Heart left ventricle (tissue), 16 donors: ENCODE results near the gene MLLT3. TPM values are rescaled to one million over a fixed set of nuclear protein-coding genes. Genes with fewer than 3 reads are reported as not detected.
A peak's percentile ranks its signal among the peaks of the same experiment; 100 is the strongest.

ENCODE experiments used
- ATAC-seq, 4 donors: fragments of 200-7000 bp; cut with Tn5 transposase; one replicate each; pipeline ENCODE4 v1.9.1; 2020 to 2022; ENCODE audit warnings: moderate library complexity in 4 of 4, mild to moderate bottlenecking in 3 of 4, moderate number of reproducible peaks in 1 of 4
- DNase-seq, 5 donors: peaks; one replicate each; pipeline ENCODE4 v3.0.0-alpha.2; 2020
- H3K27ac ChIP-seq, 12 donors: fragments of 200-600 bp; sonication (generic) in 4 of 12; one replicate each; pipeline versions ENCODE4 v1.5.0 to v1.8.0; 2016 to 2022; ENCODE audit warnings: mild to moderate bottlenecking in 2 of 12
- H3K27me3 ChIP-seq, 9 donors: fragments of 200-600 bp; sonication (generic) in 2 of 9; one replicate each; pipeline versions ENCODE4 v1.5.1 to v1.8.0; 2016 to 2022; ENCODE audit warnings: mild to moderate bottlenecking in 3 of 9
- H3K36me3 ChIP-seq, 9 donors: fragments of 200-600 bp; sonication (generic) in 2 of 9; one replicate each; pipeline versions ENCODE4 v1.5.0 to v1.8.0; 2018 to 2022; ENCODE audit warnings: mild to moderate bottlenecking in 2 of 9
- H3K4me1 ChIP-seq, 12 donors: fragments of 200-600 bp; sonication (generic) in 4 of 12; one replicate each; pipeline versions ENCODE4 v1.5.0 to v1.8.0; 2016 to 2022; ENCODE audit warnings: mild to moderate bottlenecking in 3 of 12
- H3K4me3 ChIP-seq, 12 donors: fragments of 200-600 bp; sonication (generic) in 4 of 12; one replicate each; pipeline versions ENCODE4 v1.5.0 to v1.8.0; 2017 to 2022; ENCODE audit warnings: mild to moderate bottlenecking in 9 of 12, moderate library complexity in 4 of 12
- H3K9me3 ChIP-seq, 12 donors: fragments of 200-600 bp; sonication (generic) in 4 of 12; one replicate each; pipeline versions ENCODE4 v1.5.0 to v1.8.0; 2016 to 2022; ENCODE audit warnings: mild to moderate bottlenecking in 1 of 12
- POLR2A ChIP-seq, 2 donors: fragments of 450-650 bp; IDR thresholded peaks; one replicate each; pipeline ENCODE4 v1.6.1; 2017; ENCODE audit warnings: antibody characterized with exemption in 2 of 2, mild to moderate bottlenecking in 2 of 2, moderate library complexity in 2 of 2
- WGBS, 4 donors: extraction: QIAGEN DNeasy Blood & Tissue Kit in 2 of 4; methylation state at CpG; one replicate each; pipeline versions ENCODE4 v1.1.5 to v1.1.7; 2013 to 2018; 5-methylcytosine and 5-hydroxymethylcytosine counted together
- intact Hi-C, 10 donors: fragments of 100-400 bp; cut with DNase I; formaldehyde crosslinking; loops; one replicate each; pipeline versions ENCODE4 v1.11.1 to v1.14.2; 2022
- polyA plus RNA-seq, 2 donors: library from polyadenylated mRNA; stranded (reverse); fragments of 200-250 nt; gene quantifications; one replicate each; pipeline ENCODE4 v1.2.3, GENCODE V29; 2013
- total RNA-seq, 9 donors: library from RNA; depleted of rRNA in 2 of 9; stranded (reverse); fragments of >200 nt in 2 of 9; fragmentation: NEBNext Ultra II Directional in 3 of 9; extraction: Animal tissue kit (Norgen Biotek cat#: 25700) in 3 of 9; gene quantifications; one replicate each; pipeline versions ENCODE4 v1.1.0 to v1.2.4, GENCODE V29; 2016 to 2023
- TF ChIP-seq, protein P1 (sequence below), 12 donors: fragments of 200-600 bp; sonication (generic) in 4 of 12; IDR thresholded peaks; one replicate each; pipeline versions ENCODE4 v1.5.0 to v1.8.0; 2018 to 2022; ENCODE audit warnings: antibody characterized with exemption in 12 of 12, mild to moderate bottlenecking in 5 of 12
- donor health status: ischemic (EF 13 %, LVEDD 7.1; RV severe dilation, severe dysfunction).
- donor health status: healthy with polysubstance abuse.
- donor health status: DM: no; HTN: yes; CAD: no.
- donor health status: DM: no; HTN: no; CAD: no.
- donor health status: ischemic (EF 25% LVEDD 6.9; RV normal size, moderate dysfunction).
- donor health status: ischemic (EF 25% LVEDD 5.7; RV mildly dilated, moderate dysfunction).
- donor health status: healthy.
- donor health status: DM: yes; HTN: yes; CAD: no.
- donor health status: ischemic (EF 35%, LVEDD 5.7; RV mildly dilated, moderate dysfunction).
- donor health status: nonischemic (EF 11% LVEDD 7.7; RV severe dilation, severe dysfunction).
- donor health status: DM: yes; HTN: yes; CAD: no.
- donor health status: PGD.
- donor health status: ischemic (EF 29% LVEDD 5.4; RV normal size, mild dysfunction).
- donor health status: nonischemic (EF 23%, LVEDD 6.1; RV moderate dilation, normal function).

The MLLT3 gene
- total and polyA plus RNA-seq, 11 donors, result 7.5 to 21.0 (median 15.3) TPM

GRCh38 chr9:20623021-20623747 is 885 bp upstream of the MLLT3 start:
- Histone ChIP-seq H3K27me3 (no peaks in the 10 kb centered on the region), H3K36me3 (no peaks in the 10 kb centered on the region), H3K4me1 (peaks cover 0 to 34% (median 20%) of the 10 kb centered on the region in 12 donors), H3K4me3 (peak overlapping the region; percentile 69 to 95 (median 90)), H3K9me3 (no peaks in the 10 kb centered on the region), H3K27ac (peak overlapping the region in 11 of 12 donors; percentile 23 to 94 (median 87))
- ATAC-seq, result peak in 2 of 4 donors; percentile 22 to 35
- intact Hi-C loops, result loop anchor here (2.0 to 10.0 kb wide), 21 partner anchors 59 to 698 kb away; partner anchors contain the start of gene FOCAD (in 5 of the 10)
- TF ChIP-seq, protein P1, sequence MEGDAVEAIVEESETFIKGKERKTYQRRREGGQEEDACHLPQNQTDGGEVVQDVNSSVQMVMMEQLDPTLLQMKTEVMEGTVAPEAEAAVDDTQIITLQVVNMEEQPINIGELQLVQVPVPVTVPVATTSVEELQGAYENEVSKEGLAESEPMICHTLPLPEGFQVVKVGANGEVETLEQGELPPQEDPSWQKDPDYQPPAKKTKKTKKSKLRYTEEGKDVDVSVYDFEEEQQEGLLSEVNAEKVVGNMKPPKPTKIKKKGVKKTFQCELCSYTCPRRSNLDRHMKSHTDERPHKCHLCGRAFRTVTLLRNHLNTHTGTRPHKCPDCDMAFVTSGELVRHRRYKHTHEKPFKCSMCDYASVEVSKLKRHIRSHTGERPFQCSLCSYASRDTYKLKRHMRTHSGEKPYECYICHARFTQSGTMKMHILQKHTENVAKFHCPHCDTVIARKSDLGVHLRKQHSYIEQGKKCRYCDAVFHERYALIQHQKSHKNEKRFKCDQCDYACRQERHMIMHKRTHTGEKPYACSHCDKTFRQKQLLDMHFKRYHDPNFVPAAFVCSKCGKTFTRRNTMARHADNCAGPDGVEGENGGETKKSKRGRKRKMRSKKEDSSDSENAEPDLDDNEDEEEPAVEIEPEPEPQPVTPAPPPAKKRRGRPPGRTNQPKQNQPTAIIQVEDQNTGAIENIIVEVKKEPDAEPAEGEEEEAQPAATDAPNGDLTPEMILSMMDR (IDR thresholded peaks at IDR 0.05), result peak in 1 of 12 donors; percentile 14
- TF ChIP-seq POLR2A (IDR thresholded peaks at IDR 0.05), result no peak
- WGBS, 4 donors, result 0% methylated on average over 37 to 40 of the region's 40 CpGs
- DNase-seq, result peak; percentile 17 to 66 (median 37)

- peaks cover 0 to 47% (median 28%) of the 10 kb centered on the region in 12 donors for H3K4me1 ChIP-seq
- peak overlapping the region; percentile 69 to 95 (median 90) for H3K4me3 ChIP-seq
- intact Hi-C loops, result loop anchor here (2.0 to 10.0 kb wide), 22 partner anchors 61 to 697 kb away; partner anchors contain the start of gene FOCAD (in 5 of the 10)
- H3K9me3 ChIP-seq, result no peaks in the 10 kb centered on the region
- DNase-seq (peak; percentile 80 to 87 (median 82)), ATAC-seq (peak; percentile 53 to 59 (median 56))
- peak overlapping the region; percentile 77 to 94 (median 88) for H3K27ac ChIP-seq
- 1% methylated on average over 58 to 82 of the region's 82 CpGs for WGBS, 4 donors
- no peaks in the 10 kb centered on the region for H3K27me3 ChIP-seq
- no peak for TF ChIP-seq POLR2A (IDR thresholded peaks at IDR 0.05)
- TF ChIP-seq, protein P1 (IDR thresholded peaks at IDR 0.05), result no peak
- no peaks in the 10 kb centered on the region for H3K36me3 ChIP-seq
Measured at GRCh38 chr9:20621471-20622329, 599 bp downstream of the MLLT3 start.

DNA sequence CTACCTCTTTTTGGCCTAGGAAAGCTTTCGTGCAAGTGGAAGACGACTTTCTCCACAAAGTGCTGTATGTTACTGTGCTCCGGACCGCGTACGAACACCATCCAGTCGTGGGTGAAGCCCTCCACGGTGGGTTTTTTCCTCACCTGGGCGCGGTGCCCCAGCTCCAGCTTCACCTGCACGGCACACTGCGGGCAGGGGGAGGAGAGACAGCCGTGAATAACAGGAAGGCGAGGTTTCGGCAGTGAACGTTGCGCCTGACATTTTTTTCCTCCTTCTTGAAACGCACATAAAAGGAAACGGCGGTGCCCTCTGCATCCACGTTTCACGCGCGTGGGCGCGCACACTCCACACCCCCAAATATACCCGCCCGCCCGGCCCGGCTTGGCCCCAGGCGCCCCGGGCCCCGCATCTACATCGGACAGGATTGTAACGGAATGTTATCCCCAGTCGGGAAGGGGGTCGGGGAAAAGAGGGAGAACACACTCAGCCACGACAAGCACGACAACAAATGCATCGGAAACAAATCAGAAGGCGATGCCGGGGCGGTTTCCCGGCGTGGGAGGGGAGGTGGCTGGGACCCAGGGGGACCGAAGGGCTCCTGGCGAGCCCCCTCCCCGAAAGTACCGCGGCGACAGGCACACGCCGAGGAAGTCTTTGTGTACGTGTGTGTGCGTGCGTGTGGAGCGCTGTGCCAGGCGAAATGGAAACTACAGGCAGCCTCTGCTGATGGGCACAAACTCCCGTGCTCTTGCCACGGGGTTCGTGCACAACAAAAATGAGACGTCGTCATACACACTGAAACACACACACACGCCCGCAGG is 1.4 kb downstream of the MLLT3 start:
- WGBS, 4 donors, result 0 to 1% (median 0%) methylated on average over 55 to 65 of the region's 65 CpGs
- Histone ChIP-seq H3K9me3 (no peaks in the 10 kb centered on the region), H3K27me3 (no peaks in the 10 kb centered on the region), H3K36me3 (no peaks in the 10 kb centered on the region), H3K4me1 (peaks cover 0 to 50% (median 29%) of the 10 kb centered on the region in 12 donors), H3K4me3 (peak overlapping the region; percentile 69 to 95 (median 90)), H3K27ac (peak overlapping the region; percentile 77 to 94 (median 88))
- intact Hi-C loops, result loop anchor here (2.0 to 10.0 kb wide), 19 partner anchors 61 to 696 kb away; partner anchors contain the start of gene FOCAD (in 4 of the 10)
- peak in 1 of 4 donors; percentile 5 for ATAC-seq
- DNase-seq, result peak; percentile 32 to 69 (median 40)
- TF ChIP-seq, protein P1 (IDR thresholded peaks at IDR 0.05), result no peak
- TF ChIP-seq POLR2A (IDR thresholded peaks at IDR 0.05), result no peak
